Duodenal mucosa (tissue), 2 donors: Measurements from ENCODE around the gene ZKSCAN1.
A peak's percentile ranks its signal among the peaks of the same experiment; 100 is the strongest.

Experiments used
- H3K27ac ChIP-seq: one replicate; pipeline ENCODE4 v1.7.0; 2013; ENCODE audit warnings: low read depth, low read length
- H3K27me3 ChIP-seq, 2 donors: one replicate each; pipeline ENCODE4 v1.7.0; 2013; ENCODE audit warnings: low read length in 2 of 2, control low read depth in 1 of 2; ENCODE audit not compliant: insufficient read depth in 2 of 2, control insufficient read depth in 1 of 2
- H3K36me3 ChIP-seq, 2 donors: one replicate each; pipeline ENCODE4 v1.7.0; 2013; ENCODE audit warnings: low read length in 2 of 2, control low read depth in 1 of 2; ENCODE audit not compliant: insufficient read depth in 2 of 2, control insufficient read depth in 1 of 2
- H3K4me1 ChIP-seq, 2 donors: one replicate each; pipeline ENCODE4 v1.7.0; 2013; ENCODE audit warnings: low read length in 2 of 2, control low read depth in 1 of 2; ENCODE audit not compliant: insufficient read depth in 2 of 2, control insufficient read depth in 1 of 2
- H3K4me3 ChIP-seq, 2 donors: one replicate each; pipeline ENCODE4 v1.7.0; 2013; ENCODE audit warnings: low read length in 2 of 2, low read depth in 1 of 2
- H3K9ac ChIP-seq, 2 donors: one replicate each; pipeline ENCODE4 v1.7.0; 2013; ENCODE audit warnings: low read length in 2 of 2, low read depth in 1 of 2
- H3K9me3 ChIP-seq, 2 donors: one replicate each; pipeline ENCODE4 v1.7.0; 2013; ENCODE audit warnings: low read length in 2 of 2, control low read depth in 1 of 2; ENCODE audit not compliant: control insufficient read depth in 1 of 2

The ZKSCAN1 gene

GRCh38 chr7:100057006-100057405 is 41.6 kb downstream of the ZKSCAN1 start:
- no peaks in the 10 kb centered on the region for H3K27me3 ChIP-seq
- H3K27ac ChIP-seq: no peak overlapping the region
- H3K4me1 ChIP-seq: no peaks in the 10 kb centered on the region
- H3K36me3 ChIP-seq: peaks cover 15 to 21% of the 10 kb centered on the region in 2 donors
- no peak overlapping the region for H3K9ac ChIP-seq
- no peaks in the 10 kb centered on the region for H3K9me3 ChIP-seq
- no peak overlapping the region for H3K4me3 ChIP-seq

GRCh38 chr7:100059251-100059739 is 43.9 kb downstream of the ZKSCAN1 start:
- Histone ChIP-seq H3K9me3 (no peaks in the 10 kb centered on the region), H3K27me3 (no peaks in the 10 kb centered on the region), H3K4me1 (no peaks in the 10 kb centered on the region), H3K27ac (no peak overlapping the region), H3K36me3 (peaks cover 20 to 35% of the 10 kb centered on the region in 2 donors), H3K9ac (no peak overlapping the region), H3K4me3 (no peak overlapping the region)

GRCh38 chr7:100061518-100062193 is 46.3 kb downstream of the ZKSCAN1 start:
- Histone ChIP-seq H3K36me3 (peaks cover 26 to 47% of the 10 kb centered on the region in 2 donors), H3K4me1 (no peaks in the 10 kb centered on the region), H3K4me3 (no peak overlapping the region), H3K9me3 (no peaks in the 10 kb centered on the region), H3K27me3 (no peaks in the 10 kb centered on the region), H3K27ac (no peak overlapping the region), H3K9ac (no peak overlapping the region)

- Histone ChIP-seq H3K4me1 (no peaks in the 10 kb centered on the region), H3K4me3 (no peak overlapping the region), H3K27me3 (no peaks in the 10 kb centered on the region), H3K9me3 (no peaks in the 10 kb centered on the region), H3K27ac (no peak overlapping the region), H3K36me3 (peaks cover 12 to 33% of the 10 kb centered on the region in 2 donors), H3K9ac (no peak overlapping the region)
These were observed 48.0 kb downstream of the ZKSCAN1 start for GRCh38 chr7:100063376-100063775.

- Histone ChIP-seq H3K27me3 (no peaks in the 10 kb centered on the region), H3K4me1 (no peaks in the 10 kb centered on the region), H3K4me3 (no peak overlapping the region), H3K9ac (no peak overlapping the region), H3K36me3 (peaks cover 10 to 26% of the 10 kb centered on the region in 2 donors), H3K9me3 (no peaks in the 10 kb centered on the region), H3K27ac (no peak overlapping the region)
These were observed 48.8 kb downstream of the ZKSCAN1 start for GRCh38 chr7:100064162-100064561.

- Histone ChIP-seq H3K9ac (no peak overlapping the region), H3K27me3 (no peaks in the 10 kb centered on the region), H3K27ac (no peak overlapping the region), H3K36me3 (peaks cover 21 to 36% of the 10 kb centered on the region in 2 donors), H3K4me1 (no peaks in the 10 kb centered on the region), H3K4me3 (no peak overlapping the region), H3K9me3 (peaks cover 6 to 9% of the 10 kb centered on the region in 2 donors)
These were observed 50.2 kb downstream of the ZKSCAN1 start for GRCh38 chr7:100065452-100066186.

- H3K4me1 ChIP-seq: no peaks in the 10 kb centered on the region
- H3K9ac ChIP-seq: no peak overlapping the region
- no peaks in the 10 kb centered on the region for H3K27me3 ChIP-seq
- H3K4me3 ChIP-seq: no peak overlapping the region
- H3K27ac ChIP-seq: no peak overlapping the region
- peaks cover 34 to 50% of the 10 kb centered on the region in 2 donors for H3K36me3 ChIP-seq
- peaks cover 20 to 23% of the 10 kb centered on the region in 2 donors for H3K9me3 ChIP-seq
These were observed 51.6 kb downstream of the ZKSCAN1 start for GRCh38 chr7:100066953-100067352.

- peaks cover 50 to 59% of the 10 kb centered on the region in 2 donors for H3K36me3 ChIP-seq
- no peaks in the 10 kb centered on the region for H3K4me1 ChIP-seq
- H3K9me3 ChIP-seq: peaks cover 32 to 35% of the 10 kb centered on the region in 2 donors
- H3K4me3 ChIP-seq: no peak overlapping the region
- no peaks in the 10 kb centered on the region for H3K27me3 ChIP-seq
- H3K9ac ChIP-seq: no peak overlapping the region
- H3K27ac ChIP-seq: no peak overlapping the region
These were observed 54.6 kb downstream of the ZKSCAN1 start for GRCh38 chr7:100069991-100070390.

- H3K27ac ChIP-seq: no peak overlapping the region
- no peaks in the 10 kb centered on the region for H3K4me1 ChIP-seq
- peaks cover 62 to 66% of the 10 kb centered on the region in 2 donors for H3K36me3 ChIP-seq
- no peaks in the 10 kb centered on the region for H3K27me3 ChIP-seq
- H3K9me3 ChIP-seq: peaks cover 32 to 35% of the 10 kb centered on the region in 2 donors
- peak overlapping the region; percentile 4 to 48 for H3K4me3 ChIP-seq
- H3K9ac ChIP-seq: no peak overlapping the region
These were observed 55.8 kb downstream of the ZKSCAN1 start for GRCh38 chr7:100071018-100071723.

GRCh38 chr7:100072462-100072861 is 57.1 kb downstream of the ZKSCAN1 start:
- Histone ChIP-seq H3K9me3 (peaks cover 32 to 35% of the 10 kb centered on the region in 2 donors), H3K27ac (no peak overlapping the region), H3K27me3 (no peaks in the 10 kb centered on the region), H3K9ac (no peak overlapping the region), H3K36me3 (peaks cover 62 to 77% of the 10 kb centered on the region in 2 donors), H3K4me3 (peak overlapping the region; percentile 10 to 12), H3K4me1 (peaks cover 7% of the 10 kb centered on the region in 2 donors)
